OCI-LY7 (cell line): ENCODE data around the gene POC1A. TPM values are rescaled to one million over a fixed set of nuclear protein-coding genes. Genes with fewer than 3 reads are reported as not detected.

Source experiments
- BruUV-seq: library from RNA; stranded (reverse); fragments of 400-500 nt; replicated peaks from 2 replicates; lab custom pipeline; 2021; lab: Mats Ljungman, UMichigan
- CTCF ChIA-PET: fragments of 300-600 bp; sonication (Branson Sonifier 250); formaldehyde crosslinking; loops from one replicate; lab custom pipeline; 2022; ENCODE audit warnings: antibody characterized with exemption; ENCODE audit not compliant: unreplicated experiment; lab: Charles Lee
- POLR2A ChIA-PET: fragments of 300-600 bp; sonication (Branson Sonifier 250); formaldehyde crosslinking; loops from one replicate; lab custom pipeline; 2022; ENCODE audit warnings: antibody characterized with exemption; lab: Charles Lee
- DNase-seq: peaks from one replicate; pipeline ENCODE4 v3.0.0-alpha.2; 2015; ENCODE audit warnings: low spot score
- H2AFZ ChIP-seq: fragments of 200-600 bp; sonication (generic), shearing (Covaris generic); 2 replicates; pipeline ENCODE4 v1.6.1; 2014; ENCODE audit warnings: mild to moderate bottlenecking, antibody characterized with exemption, low read length, moderate library complexity
- H3K27ac ChIP-seq: fragments of 200-600 bp; sonication (generic); 2 replicates; pipeline ENCODE4 v1.5.1; 2014; ENCODE audit warnings: mixed run types, low read depth, mild to moderate bottlenecking, moderate library complexity, low read length, inconsistent platforms; ENCODE audit not compliant: poor library complexity, severe bottlenecking
- H3K36me3 ChIP-seq: fragments of 200-600 bp; sonication (generic); 2 replicates; pipeline ENCODE4 v1.6.1; 2014; ENCODE audit warnings: mild to moderate bottlenecking, antibody characterized with exemption, low read length, moderate library complexity, mixed read lengths; ENCODE audit not compliant: insufficient read depth
- H3K4me1 ChIP-seq: fragments of 200-600 bp; sonication (generic); 2 replicates; pipeline ENCODE4 v1.5.1; 2014; ENCODE audit warnings: mild to moderate bottlenecking, low read length; ENCODE audit not compliant: insufficient read depth, poor library complexity, severe bottlenecking
- H3K4me2 ChIP-seq: fragments of 200-600 bp; sonication (generic); 2 replicates; pipeline ENCODE4 v1.6.1; 2014; ENCODE audit warnings: mild to moderate bottlenecking, low read length
- H3K4me3 ChIP-seq: fragments of 200-600 bp; sonication (generic); 2 replicates; pipeline ENCODE4 v1.5.1; 2014; ENCODE audit warnings: mild to moderate bottlenecking, low read depth, low read length; ENCODE audit not compliant: poor library complexity, severe bottlenecking
- H3K79me2 ChIP-seq: fragments of 200-600 bp; sonication (generic); 2 replicates; pipeline ENCODE4 v1.6.1; 2016; ENCODE audit warnings: low read depth, mild to moderate bottlenecking, low read length, moderate library complexity, mixed read lengths; ENCODE audit not compliant: insufficient read depth
- H3K9me2 ChIP-seq: fragments of 200-600 bp; sonication (generic); 2 replicates; pipeline ENCODE4 v1.6.1; 2016; ENCODE audit warnings: mild to moderate bottlenecking, low read length, mixed read lengths; ENCODE audit not compliant: insufficient read depth
- H3K9me3 ChIP-seq: fragments of 200-600 bp; sonication (generic); 2 replicates; pipeline ENCODE4 v1.6.1; 2014; ENCODE audit warnings: mild to moderate bottlenecking, mixed run types, low read length, mixed read lengths
- H4K20me1 ChIP-seq: fragments of 200-600 bp; sonication (generic); 2 replicates; pipeline ENCODE4 v1.6.1; 2014; ENCODE audit warnings: mild to moderate bottlenecking, antibody characterized with exemption, low read length, moderate library complexity, mixed read lengths; ENCODE audit not compliant: insufficient read depth
- EZH2phosphoT487 ChIP-seq: fragments of 200-600 bp; sonication (generic); IDR thresholded peaks from 2 replicates; pipeline ENCODE4 v1.6.1; 2018; ENCODE audit warnings: low read depth, borderline replicate concordance, mild to moderate bottlenecking, mixed run types, antibody characterized with exemption, low read length, moderate library complexity, mixed read lengths
- intact Hi-C: fragments of 100-400 bp; cut with micrococcal nuclease; formaldehyde crosslinking; loops from one replicate; pipeline ENCODE4 v1.10.0; 2022; ENCODE audit not compliant: unreplicated experiment
- total RNA-seq, 2 experiments: library from RNA; depleted of rRNA in 1 of 2; stranded (reverse); fragments of >200 nt in 1 of 2; shearing (Covaris generic) in 1 of 2; gene quantifications; 2 replicates each; pipeline ENCODE4 v1.2.3, GENCODE V29; 2014 to 2022
- TF ChIP-seq, protein P1 (sequence below): fragments of 200-600 bp; sonication (generic); conservative IDR thresholded peaks from 2 replicates; pipeline ENCODE4 v1.5.1; 2014; ENCODE audit warnings: mild to moderate bottlenecking, antibody characterized with exemption, low read length, moderate library complexity, mixed read lengths

The POC1A gene
- total RNA-seq, 2 experiments from 2014 or later, result 40.0 to 41.0 TPM

DNA sequence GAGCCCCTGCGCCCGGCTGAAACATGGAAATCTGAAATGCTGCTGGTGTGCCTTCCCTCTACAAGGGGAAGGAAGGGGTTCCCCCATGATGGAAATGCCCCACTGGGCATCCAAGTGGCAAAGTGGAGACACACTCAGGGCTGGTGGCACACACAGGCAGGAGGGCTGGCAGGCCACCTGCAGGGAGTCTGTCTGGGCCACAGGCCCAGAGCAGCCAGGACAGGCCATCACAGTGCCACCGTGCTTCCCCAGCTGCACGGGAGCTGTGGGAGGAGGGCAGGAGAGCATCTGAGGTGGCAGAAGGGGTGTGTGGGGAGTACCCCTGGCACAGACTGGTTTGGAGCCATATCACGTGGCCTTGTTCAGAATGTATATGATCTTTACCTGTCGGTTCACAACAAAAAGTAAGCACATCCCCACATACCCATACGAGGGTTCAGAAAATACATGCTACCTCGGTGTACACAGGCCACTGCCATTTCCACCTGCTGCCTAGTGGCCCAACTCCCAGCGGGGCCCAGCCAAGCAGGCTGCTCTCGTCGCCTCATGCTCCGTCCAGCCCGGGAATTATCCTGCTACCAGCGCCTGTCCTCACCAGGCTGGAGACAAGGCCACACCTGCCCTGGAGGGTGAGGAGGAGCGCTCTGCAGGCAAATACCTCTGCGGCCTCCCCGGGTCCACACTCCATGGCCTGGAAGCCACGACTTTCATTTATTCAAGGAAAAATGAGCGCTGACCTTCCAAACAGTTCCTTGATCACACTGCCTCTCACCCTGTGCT lies 75.3 kb downstream of the POC1A start:
- CTCF ChIA-PET, result no interaction called here
- POLR2A ChIA-PET, result no interaction called here
- Histone ChIP-seq H3K79me2 (no peaks in the 10 kb centered on the region), H3K4me2 (no peak overlapping the region), H4K20me1 (no peaks in the 10 kb centered on the region), H2AFZ (no peak overlapping the region), H3K4me1 (no peaks in the 10 kb centered on the region), H3K9me2 (no peaks in the 10 kb centered on the region), H3K27ac (no peak overlapping the region), H3K4me3 (no peak overlapping the region), H3K9me3 (no peaks in the 10 kb centered on the region), H3K36me3 (peaks cover 12% of the 10 kb centered on the region; the same call in 1 of the 2 replicates)
- no peak for DNase-seq
- no TSS peak for BruUV-seq
- TF ChIP-seq EZH2phosphoT487, result no peak
- TF ChIP-seq, protein P1, sequence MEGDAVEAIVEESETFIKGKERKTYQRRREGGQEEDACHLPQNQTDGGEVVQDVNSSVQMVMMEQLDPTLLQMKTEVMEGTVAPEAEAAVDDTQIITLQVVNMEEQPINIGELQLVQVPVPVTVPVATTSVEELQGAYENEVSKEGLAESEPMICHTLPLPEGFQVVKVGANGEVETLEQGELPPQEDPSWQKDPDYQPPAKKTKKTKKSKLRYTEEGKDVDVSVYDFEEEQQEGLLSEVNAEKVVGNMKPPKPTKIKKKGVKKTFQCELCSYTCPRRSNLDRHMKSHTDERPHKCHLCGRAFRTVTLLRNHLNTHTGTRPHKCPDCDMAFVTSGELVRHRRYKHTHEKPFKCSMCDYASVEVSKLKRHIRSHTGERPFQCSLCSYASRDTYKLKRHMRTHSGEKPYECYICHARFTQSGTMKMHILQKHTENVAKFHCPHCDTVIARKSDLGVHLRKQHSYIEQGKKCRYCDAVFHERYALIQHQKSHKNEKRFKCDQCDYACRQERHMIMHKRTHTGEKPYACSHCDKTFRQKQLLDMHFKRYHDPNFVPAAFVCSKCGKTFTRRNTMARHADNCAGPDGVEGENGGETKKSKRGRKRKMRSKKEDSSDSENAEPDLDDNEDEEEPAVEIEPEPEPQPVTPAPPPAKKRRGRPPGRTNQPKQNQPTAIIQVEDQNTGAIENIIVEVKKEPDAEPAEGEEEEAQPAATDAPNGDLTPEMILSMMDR, result no peak
- intact Hi-C loops, result no loop called here

DNA sequence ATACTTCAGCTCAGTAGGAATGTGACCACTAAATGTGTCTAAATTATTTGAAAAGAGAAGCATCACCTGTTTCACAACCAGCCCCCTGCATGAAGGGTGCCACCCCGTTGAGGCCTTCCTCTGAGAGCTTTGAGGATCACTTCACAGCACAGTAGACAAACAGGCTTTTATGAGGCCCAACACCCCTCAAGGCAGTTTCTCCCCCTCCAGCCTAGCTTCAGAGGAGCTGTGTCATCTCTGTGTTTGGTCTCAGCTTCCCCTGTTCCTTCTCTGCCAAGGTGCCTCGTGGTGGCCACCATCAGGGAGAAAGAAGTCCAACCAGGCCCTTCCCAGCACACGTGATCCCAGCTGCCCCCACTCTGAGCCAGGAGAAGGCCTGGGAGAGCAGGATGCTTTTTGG lies 76.3 kb downstream of the POC1A start:
- H3K4me1 ChIP-seq, result no peaks in the 10 kb centered on the region
- no peak overlapping the region for H3K4me3 ChIP-seq
- H4K20me1 ChIP-seq, result no peaks in the 10 kb centered on the region
- H2AFZ ChIP-seq, result no peak overlapping the region
- DNase-seq, result no peak
- no peak overlapping the region for H3K27ac ChIP-seq
- TF ChIP-seq, protein P1, result no peak
- no peak for TF ChIP-seq EZH2phosphoT487
- H3K9me3 ChIP-seq, result no peaks in the 10 kb centered on the region
- H3K4me2 ChIP-seq, result no peak overlapping the region
- no TSS peak for BruUV-seq
- intact Hi-C loops, result no loop called here
- no peaks in the 10 kb centered on the region for H3K9me2 ChIP-seq
- peaks cover 12% of the 10 kb centered on the region; the same call in 1 of the 2 replicates for H3K36me3 ChIP-seq
- POLR2A ChIA-PET, result no interaction called here
- H3K79me2 ChIP-seq, result no peaks in the 10 kb centered on the region
- CTCF ChIA-PET, result interaction anchor here (0.6 kb wide), 1 partner anchor 76 kb away, joined by 3 read pairs; no protein-coding TSS in a partner anchor
